ENCODE data around the gene SLC38A1.
A peak's percentile ranks its signal among the peaks of the same experiment; 100 is the strongest.

SLC38A1 gene

DNA sequence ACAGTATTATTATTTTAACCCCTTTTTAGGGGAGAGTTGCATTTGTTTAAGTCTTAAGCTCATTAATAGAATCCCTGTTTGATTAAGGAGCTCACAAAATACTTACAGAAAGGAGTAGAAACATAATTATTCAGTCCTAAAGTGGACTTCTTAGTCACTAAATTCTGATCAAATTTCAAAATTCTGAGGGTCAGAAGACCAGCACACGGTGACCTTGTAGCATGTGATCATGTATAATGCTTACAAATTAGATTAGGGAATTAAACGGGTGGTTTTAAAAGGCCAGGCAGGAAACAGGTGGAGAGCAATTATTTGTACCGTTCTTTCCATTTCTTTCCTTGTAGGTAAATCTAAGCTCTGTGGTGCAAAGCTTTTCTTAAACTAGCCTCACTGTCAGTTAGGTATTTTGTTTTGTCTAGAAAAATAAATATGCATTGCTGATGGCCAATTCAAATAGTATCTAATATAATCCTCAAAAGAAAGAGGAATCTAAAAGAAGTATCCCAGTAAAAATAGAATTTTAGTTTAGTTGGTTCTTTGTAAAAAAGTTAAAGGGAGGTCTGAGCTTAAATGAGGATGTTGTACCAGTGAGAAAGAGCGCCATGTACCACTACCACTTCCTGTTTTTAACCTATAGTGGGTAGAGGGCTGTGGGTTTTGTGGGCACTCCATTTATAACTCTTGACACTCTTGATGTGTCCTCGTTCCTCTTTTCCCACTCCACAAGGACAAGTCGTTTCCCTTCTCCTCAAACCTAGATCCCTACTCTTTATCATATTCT lies 51.1 kb downstream of the SLC38A1 start:
- peak; percentile 46; the same call in 1 of the 2 replicates for TF ChIP-seq MYC (IDR thresholded peaks at IDR 0.05; ENCODE audit: low read depth, low read length)
- no peak for TF ChIP-seq POLR2A (IDR thresholded peaks at IDR 0.05; ENCODE audit: extremely low read depth, insufficient read length)
- TF ChIP-seq, protein P1, sequence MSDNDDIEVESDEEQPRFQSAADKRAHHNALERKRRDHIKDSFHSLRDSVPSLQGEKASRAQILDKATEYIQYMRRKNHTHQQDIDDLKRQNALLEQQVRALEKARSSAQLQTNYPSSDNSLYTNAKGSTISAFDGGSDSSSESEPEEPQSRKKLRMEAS (IDR thresholded peaks at IDR 0.05; ENCODE audit: low read depth, low read length): 0 out of 2 replicates have a peak, but pooled peaks have one; percentile 20
- no peak for TF ChIP-seq CTCF (IDR thresholded peaks at IDR 0.05; ENCODE audit: low read depth, low read length)
- peak; percentile 96 for DNase-seq (ENCODE audit: low read depth)
- H3K4me3 ChIP-seq (ENCODE audit: low read depth, low read length): peak overlapping the region; percentile 42

DNA sequence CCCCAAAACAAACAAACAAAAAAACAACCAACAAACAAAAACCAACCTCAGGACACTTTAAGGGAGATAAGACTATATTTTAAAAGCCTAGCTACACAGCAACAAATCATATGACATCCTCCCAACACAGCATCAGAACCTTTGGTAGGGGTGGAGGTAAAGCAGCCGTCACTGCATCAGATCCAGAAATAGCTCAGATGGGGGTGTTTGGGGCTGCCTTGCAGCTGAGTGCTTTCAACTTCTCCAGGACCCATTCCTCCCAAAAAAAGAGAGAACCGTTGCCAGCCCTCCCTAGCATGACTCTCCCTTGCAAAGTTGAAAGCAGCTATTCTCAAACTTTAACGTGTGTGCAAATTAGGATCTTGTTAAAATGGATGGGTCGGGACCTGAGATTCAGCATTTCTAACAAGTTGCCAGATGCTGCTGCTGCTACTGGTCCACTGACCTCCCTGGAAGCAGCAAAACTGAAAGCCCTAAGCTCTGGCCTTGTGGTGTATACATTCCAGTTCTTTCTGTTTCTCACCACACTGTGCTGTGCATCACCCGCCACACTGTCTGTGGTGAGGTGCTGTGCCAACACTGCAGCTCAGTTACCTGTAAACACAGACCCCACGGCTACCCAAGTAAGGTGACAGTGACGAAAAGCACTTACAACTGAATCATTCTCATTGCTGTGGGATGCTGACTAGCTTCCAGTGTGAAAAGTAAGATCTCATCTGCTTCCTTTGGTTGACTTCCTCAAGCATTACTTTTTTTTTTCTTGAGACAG lies 54.0 kb downstream of the SLC38A1 start:
- TF ChIP-seq, protein P1 (IDR thresholded peaks at IDR 0.05; ENCODE audit: low read depth, low read length): no peak
- no peak for TF ChIP-seq POLR2A (IDR thresholded peaks at IDR 0.05; ENCODE audit: extremely low read depth, insufficient read length)
- no peak for TF ChIP-seq CTCF (IDR thresholded peaks at IDR 0.05; ENCODE audit: low read depth, low read length)
- TF ChIP-seq MYC (IDR thresholded peaks at IDR 0.05; ENCODE audit: low read depth, low read length): no peak

DNA sequence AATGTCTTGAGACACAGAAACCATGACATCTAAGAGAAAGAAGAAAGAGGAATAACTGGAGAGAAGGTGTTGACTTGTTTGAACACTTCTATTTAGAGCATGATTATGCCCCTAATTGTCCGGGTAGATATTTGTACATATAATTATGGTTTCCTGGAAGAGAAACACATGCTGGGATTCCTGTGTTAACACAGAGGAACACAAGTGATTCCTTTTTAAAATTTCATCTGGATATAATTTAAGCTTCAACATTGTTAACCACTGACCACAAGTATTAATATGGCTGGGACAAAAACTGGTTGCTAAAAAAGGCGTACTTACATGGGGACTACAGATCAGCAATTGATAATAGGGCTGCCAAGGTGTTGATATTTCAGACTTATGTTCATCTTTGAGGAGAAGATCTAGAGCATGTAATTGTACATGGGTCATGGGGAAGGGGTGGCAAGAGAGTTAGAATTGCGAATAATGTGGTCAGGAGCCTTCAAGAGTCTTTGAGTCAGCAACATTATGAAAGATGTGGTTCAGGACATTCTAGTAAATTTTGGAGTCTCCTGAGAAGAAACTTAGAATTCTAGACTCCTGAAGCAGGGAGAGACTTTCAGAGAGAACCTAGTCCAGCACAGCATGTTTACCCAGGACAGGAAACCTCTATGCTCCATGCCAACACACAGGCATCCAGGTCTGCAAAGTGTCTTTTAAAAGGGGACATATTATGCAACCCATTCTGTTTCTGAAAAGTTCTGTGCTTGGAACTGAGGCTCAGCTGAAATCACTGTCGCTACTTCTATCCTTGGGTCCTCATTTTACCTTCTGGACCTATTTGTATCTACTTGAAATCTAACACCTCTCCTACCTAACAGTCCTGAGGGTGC lies 56.5 kb downstream of the SLC38A1 start:
- TF ChIP-seq CTCF (IDR thresholded peaks at IDR 0.05; ENCODE audit: low read depth, low read length): no peak
- TF ChIP-seq MYC (IDR thresholded peaks at IDR 0.05; ENCODE audit: low read depth, low read length): no peak
- TF ChIP-seq, protein P1 (IDR thresholded peaks at IDR 0.05; ENCODE audit: low read depth, low read length): no peak
- no peak for TF ChIP-seq POLR2A (IDR thresholded peaks at IDR 0.05; ENCODE audit: extremely low read depth, insufficient read length)
- DNase-seq (ENCODE audit: low read depth): peak; percentile 62
- no peak overlapping the region for H3K4me3 ChIP-seq (ENCODE audit: low read depth, low read length)

More for the DNA sequence above, 54.0 kb downstream of the SLC38A1 start:
- H3K4me3 ChIP-seq (ENCODE audit: low read depth, low read length): no peak overlapping the region
- DNase-seq (ENCODE audit: low read depth): peak; percentile 19

- no peak for DNase-seq (ENCODE audit: low read depth)
Measured at GRCh38 chr12:46210873-46211439, 57.9 kb downstream of the SLC38A1 start.

More at GRCh38 chr12:46210873-46211439, 57.9 kb downstream of the SLC38A1 start:
- TF ChIP-seq, protein P1 (IDR thresholded peaks at IDR 0.05; ENCODE audit: low read depth, low read length): no peak
- TF ChIP-seq CTCF (IDR thresholded peaks at IDR 0.05; ENCODE audit: low read depth, low read length) (no peak), MYC (IDR thresholded peaks at IDR 0.05; ENCODE audit: low read depth, low read length) (no peak), POLR2A (IDR thresholded peaks at IDR 0.05; ENCODE audit: extremely low read depth, insufficient read length) (no peak)
- no peak overlapping the region for H3K4me3 ChIP-seq (ENCODE audit: low read depth, low read length)

All from NB4 (cell line).